Measurements from ENCODE around the gene KLHL18. TPM values are rescaled to one million over a fixed set of nuclear protein-coding genes. Genes with fewer than 3 reads are reported as not detected.
"Not testable (repeated sequence)": the region's sequence is repeated elsewhere in the genome, so short reads cannot be mapped to it uniquely, and the experiment has no call there.

KLHL18 gene
- total RNA-seq, 3 donors from 2014 or later = 48.8 to 55.0 (median 52.4) TPM

- Mint-ChIP-seq H3K36me3 (ENCODE audit: insufficient read depth) (peaks cover 11% of the 10 kb centered on the region), H3K27me3 (ENCODE audit: low read depth) (no peaks in the 10 kb centered on the region), H3K9me3 (no peaks in the 10 kb centered on the region), H3K4me1 (ENCODE audit: low read depth) (peaks cover 6% of the 10 kb centered on the region), H3K4me3 (no peak overlapping the region)
- ATAC-seq (no peak), DNase-seq (no peak)
Measured at GRCh38 chr3:47314056-47314764, 31.5 kb downstream of the KLHL18 start.

- no peaks in the 10 kb centered on the region for H3K9me3 Mint-ChIP-seq
- peaks cover 10% of the 10 kb centered on the region for H3K36me3 Mint-ChIP-seq (ENCODE audit: insufficient read depth)
- H3K4me1 Mint-ChIP-seq (ENCODE audit: low read depth) = peaks cover 5% of the 10 kb centered on the region
- H3K4me3 Mint-ChIP-seq = no peak overlapping the region
- no peaks in the 10 kb centered on the region for H3K27me3 Mint-ChIP-seq (ENCODE audit: low read depth)
- no peak for ATAC-seq
- no peak for DNase-seq
Measured at GRCh38 chr3:47315069-47315647, 32.4 kb downstream of the KLHL18 start.

- not testable (repeated sequence) for H3K27me3 Mint-ChIP-seq (ENCODE audit: low read depth); H3K4me3 Mint-ChIP-seq; DNase-seq; H3K9me3 Mint-ChIP-seq; H3K4me1 Mint-ChIP-seq (ENCODE audit: low read depth); ATAC-seq
- H3K36me3 Mint-ChIP-seq (ENCODE audit: insufficient read depth) = peaks cover 11% of the 10 kb centered on the region
Measured at GRCh38 chr3:47316151-47316550, 33.4 kb downstream of the KLHL18 start.

- H3K27me3 Mint-ChIP-seq (ENCODE audit: low read depth) = no peaks in the 10 kb centered on the region
- no peaks in the 10 kb centered on the region for H3K9me3 Mint-ChIP-seq
- no peak for DNase-seq
- peaks cover 22% of the 10 kb centered on the region for H3K36me3 Mint-ChIP-seq (ENCODE audit: insufficient read depth)
- ATAC-seq = no peak
- no peak overlapping the region for H3K4me3 Mint-ChIP-seq
- peaks cover 2% of the 10 kb centered on the region for H3K4me1 Mint-ChIP-seq (ENCODE audit: low read depth)
Measured at GRCh38 chr3:47318916-47319315, 36.2 kb downstream of the KLHL18 start.

- Mint-ChIP-seq H3K4me1 (ENCODE audit: low read depth) (peaks cover 2% of the 10 kb centered on the region), H3K27me3 (ENCODE audit: low read depth) (no peaks in the 10 kb centered on the region), H3K4me3 (no peak overlapping the region), H3K36me3 (ENCODE audit: insufficient read depth) (peaks cover 21% of the 10 kb centered on the region), H3K9me3 (no peaks in the 10 kb centered on the region)
- DNase-seq = no peak
- ATAC-seq = no peak
Measured at GRCh38 chr3:47319956-47320355, 37.2 kb downstream of the KLHL18 start.

GRCh38 chr3:47323431-47324277, 40.9 kb downstream of the KLHL18 start:
- DNase-seq (no peak), ATAC-seq (no peak)
- H3K36me3 Mint-ChIP-seq (ENCODE audit: insufficient read depth) = peaks cover 29% of the 10 kb centered on the region
- H3K4me1 Mint-ChIP-seq (ENCODE audit: low read depth) = peaks cover 2% of the 10 kb centered on the region
- H3K4me3 Mint-ChIP-seq = no peak overlapping the region
- no peaks in the 10 kb centered on the region for H3K27me3 Mint-ChIP-seq (ENCODE audit: low read depth)
- no peaks in the 10 kb centered on the region for H3K9me3 Mint-ChIP-seq

GRCh38 chr3:47324278-47324865, 41.6 kb downstream of the KLHL18 start:
- H3K36me3 Mint-ChIP-seq (ENCODE audit: insufficient read depth) = peaks cover 29% of the 10 kb centered on the region
- DNase-seq (peak; percentile 48), ATAC-seq (peak; percentile 41 to 51)
- no peak overlapping the region for H3K4me3 Mint-ChIP-seq
- H3K27me3 Mint-ChIP-seq (ENCODE audit: low read depth) = no peaks in the 10 kb centered on the region
- peaks cover 2% of the 10 kb centered on the region for H3K4me1 Mint-ChIP-seq (ENCODE audit: low read depth)
- no peaks in the 10 kb centered on the region for H3K9me3 Mint-ChIP-seq

- ATAC-seq (no peak), DNase-seq (no peak)
- H3K4me3 Mint-ChIP-seq = no peak overlapping the region
- no peaks in the 10 kb centered on the region for H3K27me3 Mint-ChIP-seq (ENCODE audit: low read depth)
- no peaks in the 10 kb centered on the region for H3K9me3 Mint-ChIP-seq
- no peaks in the 10 kb centered on the region for H3K4me1 Mint-ChIP-seq (ENCODE audit: low read depth)
- peaks cover 54% of the 10 kb centered on the region for H3K36me3 Mint-ChIP-seq (ENCODE audit: insufficient read depth)
Measured at GRCh38 chr3:47333907-47334306, 51.2 kb downstream of the KLHL18 start.

- Mint-ChIP-seq H3K4me3 (no peak overlapping the region), H3K27me3 (ENCODE audit: low read depth) (no peaks in the 10 kb centered on the region), H3K36me3 (ENCODE audit: insufficient read depth) (peaks cover 51% of the 10 kb centered on the region), H3K4me1 (ENCODE audit: low read depth) (peaks cover 3% of the 10 kb centered on the region), H3K9me3 (no peaks in the 10 kb centered on the region)
- DNase-seq (no peak), ATAC-seq (no peak)
Measured at GRCh38 chr3:47337656-47338055, 54.9 kb downstream of the KLHL18 start.

GRCh38 chr3:47339951-47340350, 57.2 kb downstream of the KLHL18 start:
- H3K9me3 Mint-ChIP-seq = no peaks in the 10 kb centered on the region
- H3K27me3 Mint-ChIP-seq (ENCODE audit: low read depth) = no peaks in the 10 kb centered on the region
- no peak for ATAC-seq
- peaks cover 3% of the 10 kb centered on the region for H3K4me1 Mint-ChIP-seq (ENCODE audit: low read depth)
- no peak for DNase-seq
- no peak overlapping the region for H3K4me3 Mint-ChIP-seq
- peaks cover 44% of the 10 kb centered on the region for H3K36me3 Mint-ChIP-seq (ENCODE audit: insufficient read depth)

- H3K4me3 Mint-ChIP-seq = no peak overlapping the region
- peaks cover 46% of the 10 kb centered on the region for H3K36me3 Mint-ChIP-seq (ENCODE audit: insufficient read depth)
- peaks cover 3% of the 10 kb centered on the region for H3K4me1 Mint-ChIP-seq (ENCODE audit: low read depth)
- ATAC-seq (no peak), DNase-seq (no peak)
- H3K27me3 Mint-ChIP-seq (ENCODE audit: low read depth) = no peaks in the 10 kb centered on the region
- no peaks in the 10 kb centered on the region for H3K9me3 Mint-ChIP-seq
Measured at GRCh38 chr3:47340866-47341265, 58.1 kb downstream of the KLHL18 start.

- Mint-ChIP-seq H3K4me3 (no peak overlapping the region), H3K36me3 (ENCODE audit: insufficient read depth) (peaks cover 36% of the 10 kb centered on the region), H3K27me3 (ENCODE audit: low read depth) (no peaks in the 10 kb centered on the region), H3K4me1 (ENCODE audit: low read depth) (peaks cover 3% of the 10 kb centered on the region), H3K9me3 (no peaks in the 10 kb centered on the region)
- DNase-seq (no peak), ATAC-seq (no peak)
Measured at GRCh38 chr3:47342151-47342550, 59.4 kb downstream of the KLHL18 start.

GRCh38 chr3:47342812-47343211, 60.1 kb downstream of the KLHL18 start:
- no peak for ATAC-seq

GRCh38 chr3:47343471-47343971, 60.8 kb downstream of the KLHL18 start:
- Mint-ChIP-seq H3K4me3 (no peak overlapping the region), H3K27me3 (ENCODE audit: low read depth) (no peaks in the 10 kb centered on the region), H3K36me3 (ENCODE audit: insufficient read depth) (peaks cover 24% of the 10 kb centered on the region), H3K4me1 (ENCODE audit: low read depth) (peaks cover 3% of the 10 kb centered on the region), H3K9me3 (no peaks in the 10 kb centered on the region)
- no peak for DNase-seq
- no peak for ATAC-seq

More at GRCh38 chr3:47342812-47343211, 60.1 kb downstream of the KLHL18 start:
- no peak overlapping the region for H3K4me3 Mint-ChIP-seq
- peaks cover 3% of the 10 kb centered on the region for H3K4me1 Mint-ChIP-seq (ENCODE audit: low read depth)
- H3K9me3 Mint-ChIP-seq = no peaks in the 10 kb centered on the region
- no peaks in the 10 kb centered on the region for H3K27me3 Mint-ChIP-seq (ENCODE audit: low read depth)
- H3K36me3 Mint-ChIP-seq (ENCODE audit: insufficient read depth) = peaks cover 30% of the 10 kb centered on the region
- no peak for DNase-seq

All from activated T-cell treated with anti-CD3 and anti-CD28 coated beads, Interleukin-2, amount 50 U/mL, for 4 hours (primary cell).